ENCODE data around the gene CELF1. TPM values are rescaled to one million over a fixed set of nuclear protein-coding genes. Genes with fewer than 3 reads are reported as not detected.
"Not testable (repeated sequence)": the region's sequence is repeated elsewhere in the genome, so short reads cannot be mapped to it uniquely, and the experiment has no call there.

The CELF1 gene
- total RNA-seq, 1 donor from 2014 or later = 76.3 TPM

DNA sequence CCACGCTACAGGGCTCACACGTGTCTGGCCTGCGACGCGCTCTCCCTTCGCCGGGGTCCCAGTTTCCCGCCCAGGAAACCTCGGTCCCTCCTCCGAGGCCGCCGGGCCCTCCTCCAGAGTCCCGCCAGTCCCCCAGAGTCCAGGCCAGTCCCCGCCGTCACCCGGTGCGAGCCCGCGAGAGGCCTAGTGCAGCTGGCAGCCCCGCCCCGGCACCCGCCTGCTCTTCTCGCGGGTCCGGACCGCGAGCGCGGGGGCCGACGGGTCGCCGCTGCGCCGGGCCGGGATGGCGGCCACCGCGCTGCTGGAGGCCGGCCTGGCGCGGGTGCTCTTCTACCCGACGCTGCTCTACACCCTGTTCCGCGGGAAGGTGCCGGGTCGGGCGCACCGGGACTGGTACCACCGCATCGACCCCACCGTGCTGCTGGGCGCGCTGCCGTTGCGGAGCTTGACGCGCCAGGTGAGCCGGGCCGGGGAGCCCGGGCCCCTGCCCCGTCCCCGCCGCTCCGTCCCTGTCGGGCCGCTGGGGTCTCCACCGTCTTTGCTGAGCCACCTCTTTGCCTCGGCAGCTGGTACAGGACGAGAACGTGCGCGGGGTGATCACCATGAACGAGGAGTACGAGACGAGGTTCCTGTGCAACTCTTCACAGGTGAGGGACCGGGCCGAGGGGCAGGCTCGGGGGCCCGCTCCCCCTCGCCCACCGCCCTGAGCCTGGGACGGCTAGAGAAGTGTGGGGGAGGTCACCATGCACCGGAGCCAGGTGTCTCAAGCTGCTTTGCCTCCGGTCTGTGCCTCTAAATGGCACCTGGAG, 12.6 kb upstream of the CELF1 start, which contains the start of gene PTPMT1:
Gene PTPMT1, plus strand, starts transcription at position 260 of the 809 bp plus-strand sequence. Its CDS starts 24 bp downstream, at position 284.
- H3K27me3 ChIP-seq (ENCODE audit: control insufficient read depth, insufficient read depth, low read length) = no peaks in the 10 kb centered on the region
- TF ChIP-seq CTCF (IDR thresholded peaks at IDR 0.05; ENCODE audit: insufficient read depth, low read length, poor library complexity, severe bottlenecking) = no peak
- DNase-seq (ENCODE audit: low read depth) = no peak

GRCh38 chr11:47564933-47565339, 12.0 kb upstream of the CELF1 start:
- no peaks in the 10 kb centered on the region for H3K36me3 ChIP-seq (ENCODE audit: control insufficient read depth, insufficient read depth, low read length)
- no peaks in the 10 kb centered on the region for H3K27me3 ChIP-seq (ENCODE audit: control insufficient read depth, insufficient read depth, low read length)
- no peak for DNase-seq (ENCODE audit: low read depth)
- TF ChIP-seq CTCF (IDR thresholded peaks at IDR 0.05; ENCODE audit: insufficient read depth, low read length, poor library complexity, severe bottlenecking) = no peak
- H3K4me3 ChIP-seq (ENCODE audit: low read depth, low read length) = peak overlapping the region; percentile 75

More for the DNA sequence above, 12.6 kb upstream of the CELF1 start, which contains the start of gene PTPMT1:
- Histone ChIP-seq H3K36me3 (ENCODE audit: control insufficient read depth, insufficient read depth, low read length) (no peaks in the 10 kb centered on the region), H3K4me3 (ENCODE audit: low read depth, low read length) (peak within 1 kb of the TSS; percentile 75)

GRCh38 chr11:47564366-47564765, 11.4 kb upstream of the CELF1 start:
- H3K4me3 ChIP-seq (ENCODE audit: low read depth, low read length); H3K27me3 ChIP-seq (ENCODE audit: control insufficient read depth, insufficient read depth, low read length); DNase-seq (ENCODE audit: low read depth); H3K36me3 ChIP-seq (ENCODE audit: control insufficient read depth, insufficient read depth, low read length): not testable (repeated sequence)

DNA sequence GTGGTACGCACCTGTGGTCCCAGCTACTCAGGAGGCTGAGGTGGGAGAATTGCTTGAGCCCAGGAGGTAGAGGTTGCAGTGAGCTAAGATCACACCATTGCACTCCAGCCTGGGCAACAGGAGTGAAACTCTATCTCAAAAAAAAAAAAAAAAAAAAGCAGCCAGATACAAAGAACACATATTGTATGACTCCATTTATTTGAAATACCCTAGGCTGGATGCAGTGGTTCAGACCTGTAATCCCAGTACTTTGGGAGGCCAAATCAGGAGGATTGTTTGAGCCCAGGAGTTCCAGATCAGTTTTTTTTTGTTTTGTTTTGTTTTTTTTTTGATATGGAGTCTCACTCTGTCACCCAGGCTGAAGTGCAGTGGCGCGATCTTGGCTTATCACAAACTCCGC, 9.5 kb upstream of the CELF1 start:
- not testable (repeated sequence) for H3K27me3 ChIP-seq (ENCODE audit: control insufficient read depth, insufficient read depth, low read length); DNase-seq (ENCODE audit: low read depth); H3K4me3 ChIP-seq (ENCODE audit: low read depth, low read length); H3K36me3 ChIP-seq (ENCODE audit: control insufficient read depth, insufficient read depth, low read length)

- TF ChIP-seq CTCF (IDR thresholded peaks at IDR 0.05; ENCODE audit: insufficient read depth, low read length, poor library complexity, severe bottlenecking) = no peak
- Histone ChIP-seq H3K36me3 (ENCODE audit: control insufficient read depth, insufficient read depth, low read length) (no peaks in the 10 kb centered on the region), H3K27me3 (ENCODE audit: control insufficient read depth, insufficient read depth, low read length) (no peaks in the 10 kb centered on the region), H3K4me3 (ENCODE audit: low read depth, low read length) (no peak overlapping the region)
- DNase-seq (ENCODE audit: low read depth) = no peak
These were observed 7.5 kb upstream of the CELF1 start for GRCh38 chr11:47560426-47560825.

DNA sequence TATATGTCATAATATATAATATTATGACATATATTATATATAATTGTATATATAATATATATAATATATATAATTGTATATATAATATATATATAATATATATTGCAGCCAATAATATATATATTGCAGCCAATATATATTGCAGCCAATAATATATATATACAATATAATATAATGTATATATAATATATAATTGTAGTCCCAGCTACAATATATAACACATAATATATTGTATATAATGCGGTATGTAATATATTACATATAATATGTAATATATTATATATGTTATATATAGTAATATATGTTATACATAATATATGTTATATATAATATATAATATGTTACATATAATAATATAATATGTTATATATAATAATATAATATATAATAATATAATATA, 5.8 kb upstream of the CELF1 start:
- no peak for DNase-seq (ENCODE audit: low read depth)
- Histone ChIP-seq H3K4me3 (ENCODE audit: low read depth, low read length) (no peak overlapping the region), H3K36me3 (ENCODE audit: control insufficient read depth, insufficient read depth, low read length) (no peaks in the 10 kb centered on the region), H3K27me3 (ENCODE audit: control insufficient read depth, insufficient read depth, low read length) (no peaks in the 10 kb centered on the region)
- no peak for TF ChIP-seq CTCF (IDR thresholded peaks at IDR 0.05; ENCODE audit: insufficient read depth, low read length, poor library complexity, severe bottlenecking)

DNA sequence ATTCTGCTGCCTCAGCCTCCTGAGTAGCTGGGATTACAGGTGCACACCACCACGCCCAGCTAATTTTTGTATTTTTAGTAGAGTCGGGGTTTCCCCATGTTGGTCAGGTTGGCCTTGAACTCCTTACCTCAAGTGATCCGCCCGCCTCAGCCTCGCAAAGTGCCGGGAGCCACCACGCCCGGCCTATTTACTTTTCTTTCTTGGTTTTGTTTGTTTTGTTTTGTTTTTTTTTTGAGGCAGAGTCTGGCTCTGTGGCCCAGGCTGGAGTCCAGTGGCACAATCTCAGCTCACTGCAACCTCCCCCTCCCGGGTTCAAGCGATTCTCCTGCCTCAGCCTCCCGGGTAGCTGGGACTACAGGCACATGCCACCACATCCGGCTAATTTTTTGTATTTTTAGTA, 4.1 kb upstream of the CELF1 start:
- not testable (repeated sequence) for H3K36me3 ChIP-seq (ENCODE audit: control insufficient read depth, insufficient read depth, low read length); DNase-seq (ENCODE audit: low read depth); H3K4me3 ChIP-seq (ENCODE audit: low read depth, low read length); H3K27me3 ChIP-seq (ENCODE audit: control insufficient read depth, insufficient read depth, low read length)

Data from kidney epithelial cell (primary cell).